Measurements from ENCODE around the gene CACNB2.

Gene CACNB2

GRCh38 chr10:18378766-18379165, 238.5 kb downstream of the CACNB2 start:
- no peak overlapping the region for H3K4me3 ChIP-seq (ENCODE audit: low read depth, low read length)
- TF ChIP-seq CTCF (IDR thresholded peaks at IDR 0.05; ENCODE audit: low read depth, low read length, missing control alignments): no peak
- in situ Hi-C loops (cut with HindIII; ENCODE audit: low sequenced_read_pairs): no loop called here
- no peak for DNase-seq (ENCODE audit: low read depth)

GRCh38 chr10:18381679-18382078, 241.5 kb downstream of the CACNB2 start:
- no peak for TF ChIP-seq CTCF (IDR thresholded peaks at IDR 0.05; ENCODE audit: low read depth, low read length, missing control alignments)
- DNase-seq (ENCODE audit: low read depth): no peak
- no peak overlapping the region for H3K4me3 ChIP-seq (ENCODE audit: low read depth, low read length)
- in situ Hi-C loops (cut with HindIII; ENCODE audit: low sequenced_read_pairs): no loop called here

- no peak for TF ChIP-seq CTCF (IDR thresholded peaks at IDR 0.05; ENCODE audit: low read depth, low read length, missing control alignments)
- no peak overlapping the region for H3K4me3 ChIP-seq (ENCODE audit: low read depth, low read length)
- in situ Hi-C loops (cut with HindIII; ENCODE audit: low sequenced_read_pairs): no loop called here
- no peak for DNase-seq (ENCODE audit: low read depth)
These were observed 257.7 kb downstream of the CACNB2 start for GRCh38 chr10:18397906-18398305.

- TF ChIP-seq CTCF (IDR thresholded peaks at IDR 0.05; ENCODE audit: low read depth, low read length, missing control alignments): no peak
- H3K4me3 ChIP-seq (ENCODE audit: low read depth, low read length): no peak overlapping the region
- no peak for DNase-seq (ENCODE audit: low read depth)
- in situ Hi-C loops (cut with HindIII; ENCODE audit: low sequenced_read_pairs): no loop called here
These were observed 258.9 kb downstream of the CACNB2 start for GRCh38 chr10:18399158-18399557.

- H3K4me3 ChIP-seq (ENCODE audit: low read depth, low read length): peak overlapping the region; percentile 20
- in situ Hi-C loops (cut with HindIII; ENCODE audit: low sequenced_read_pairs): no loop called here
- DNase-seq (ENCODE audit: low read depth): no peak
- TF ChIP-seq CTCF (IDR thresholded peaks at IDR 0.05; ENCODE audit: low read depth, low read length, missing control alignments): no peak
These were observed 260.1 kb downstream of the CACNB2 start for GRCh38 chr10:18400201-18400905.

- no peak for TF ChIP-seq CTCF (IDR thresholded peaks at IDR 0.05; ENCODE audit: low read depth, low read length, missing control alignments)
- DNase-seq (ENCODE audit: low read depth): no peak
- in situ Hi-C loops (cut with HindIII; ENCODE audit: low sequenced_read_pairs): no loop called here
- H3K4me3 ChIP-seq (ENCODE audit: low read depth, low read length): peak overlapping the region; percentile 20
These were observed 260.7 kb downstream of the CACNB2 start for GRCh38 chr10:18400906-18401245.

All from astrocyte of the cerebellum (primary cell).